Measurements from ENCODE around the gene AKAP13.
"Not testable (repeated sequence)": the region's sequence is repeated elsewhere in the genome, so short reads cannot be mapped to it uniquely, and the experiment has no call there.

AKAP13 gene

DNA sequence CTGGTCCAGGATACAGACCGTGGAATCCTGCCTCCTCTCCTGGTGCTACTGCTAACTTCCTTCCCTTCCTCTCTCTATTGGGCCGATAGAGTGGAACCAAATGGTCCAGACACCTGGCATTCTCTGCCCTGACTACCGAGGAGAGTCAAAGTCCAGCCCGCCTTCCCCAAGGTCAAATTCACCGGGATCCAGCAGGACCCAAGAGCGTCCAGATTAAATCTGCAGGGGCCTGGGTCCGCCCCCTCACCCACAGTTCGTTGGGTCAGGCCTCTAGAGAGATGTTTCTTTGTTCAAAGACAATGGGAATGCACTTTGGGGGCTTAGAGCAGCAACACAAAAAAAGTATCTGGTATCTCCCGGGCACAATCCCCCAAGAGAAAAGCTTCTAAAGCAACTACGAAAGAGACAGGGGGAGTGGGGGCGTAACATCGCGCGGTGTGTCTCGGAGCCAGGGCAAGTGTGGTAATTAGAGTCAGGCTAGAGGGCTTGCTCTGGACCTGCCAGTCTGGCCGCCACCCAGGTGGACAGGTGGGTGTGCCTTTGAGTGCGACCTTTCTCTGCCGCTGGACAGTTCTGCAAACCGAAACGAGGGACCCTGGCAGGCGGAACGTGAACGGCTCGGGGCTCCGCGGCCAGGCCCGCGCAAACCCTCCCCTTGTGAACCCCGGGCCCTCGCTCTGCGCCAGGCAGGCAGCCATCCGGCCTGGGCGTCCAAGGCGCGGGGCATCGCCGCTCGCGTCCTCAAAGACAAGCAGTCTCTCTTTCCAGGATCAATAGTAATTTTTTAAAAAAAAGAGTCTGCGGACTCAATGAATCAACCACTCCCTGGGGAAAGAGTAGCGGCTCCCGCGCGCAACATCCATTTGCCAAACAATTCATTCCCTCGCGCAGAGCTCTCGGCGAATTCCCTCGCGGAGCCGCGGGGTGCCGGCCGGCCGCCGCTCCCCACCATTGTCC, 413.5 kb downstream of the AKAP13 start:
- peak; percentile 43 for DNase-seq (ENCODE audit: low read depth)

DNA sequence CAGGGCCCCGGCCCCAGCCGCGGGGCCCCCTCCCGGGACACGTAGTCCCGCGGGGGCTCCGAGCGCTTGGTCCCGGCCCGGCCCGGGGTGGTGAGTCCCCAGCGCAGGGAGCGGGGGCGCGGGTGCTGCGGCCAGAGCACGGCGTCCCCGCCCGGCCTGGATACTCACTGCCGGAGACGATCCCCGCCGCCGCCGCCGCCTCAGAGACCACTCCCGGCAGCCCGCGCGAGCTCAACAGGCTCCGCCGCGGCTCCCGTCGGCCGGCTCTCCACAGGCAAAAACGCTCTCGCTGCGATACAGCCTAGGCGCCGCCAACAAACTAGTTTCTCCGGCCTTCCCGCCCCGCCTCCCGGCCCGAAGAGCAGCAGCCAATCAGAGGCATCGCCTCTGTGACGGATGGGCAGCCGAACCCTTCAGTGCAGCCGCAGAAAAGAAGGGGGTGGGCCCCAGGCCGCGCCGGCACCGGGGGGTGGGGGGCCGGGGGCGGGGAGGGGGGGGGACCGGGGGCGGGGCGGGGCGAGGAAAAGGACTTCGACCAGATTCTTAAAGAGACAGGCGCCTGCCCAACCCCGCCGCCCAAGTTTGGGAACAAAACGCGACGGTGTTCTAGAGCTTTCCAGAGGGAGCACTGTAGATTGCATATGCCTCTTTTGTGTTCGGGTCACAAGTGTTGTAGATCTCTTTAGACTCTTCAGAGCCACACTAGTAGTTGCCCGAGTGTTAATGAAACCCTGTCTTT, 414.4 kb downstream of the AKAP13 start, which contains the start of gene KLHL25:
KLHL25 (minus strand) TSS at position 328 of the 739 bp plus-strand sequence. CDS start 25,115 bp downstream, outside the sequence.
- DNase-seq (ENCODE audit: low read depth): peak; percentile 93

GRCh38 chr15:85795337-85796305, 415.2 kb downstream of the AKAP13 start:
- no peak for DNase-seq (ENCODE audit: low read depth)

DNA sequence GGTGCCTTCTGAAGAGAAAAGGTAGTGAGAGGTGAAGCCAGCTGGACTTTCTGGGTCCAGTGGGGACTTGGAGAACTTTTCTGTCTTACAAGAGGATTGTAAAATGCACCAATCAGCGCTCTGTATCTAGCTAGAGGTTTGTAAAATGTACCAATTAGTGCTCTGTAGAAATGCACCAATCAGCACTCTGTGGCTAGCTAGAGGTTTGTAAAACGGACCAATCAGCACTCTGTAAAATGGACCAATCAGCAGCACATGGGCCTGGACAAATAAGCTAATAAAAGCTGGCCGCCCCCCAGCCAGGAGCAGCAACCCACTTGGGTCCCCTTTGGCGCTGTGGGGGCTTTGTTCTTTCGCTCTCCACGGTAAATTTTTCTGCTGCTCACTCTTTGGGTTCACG, 416.0 kb downstream of the AKAP13 start:
- not testable (repeated sequence) for DNase-seq (ENCODE audit: low read depth)
